Upper lobe of left lung (tissue), 6 donors: Measurements from ENCODE around the gene PACSIN1. TPM values are rescaled to one million over a fixed set of nuclear protein-coding genes. Genes with fewer than 3 reads are reported as not detected.

ENCODE experiments used
- ATAC-seq, 2 donors: fragments of 200-7000 bp; cut with Tn5 transposase; one replicate each; pipeline ENCODE4 v1.9.1; 2022; ENCODE audit warnings: mild to moderate bottlenecking in 2 of 2, moderate library complexity in 2 of 2; ENCODE audit not compliant: low FRiP score in 2 of 2
- DNase-seq, 2 donors: peaks; one replicate each; pipeline ENCODE4 v3.0.0-alpha.2; 2019 to 2020
- H3K27ac ChIP-seq, 4 donors: fragments of 200-600 bp; sonication (generic); one replicate each; pipeline ENCODE4 v1.5.1; 2016 to 2019
- H3K27me3 ChIP-seq, 4 donors: fragments of 200-600 bp; sonication (generic); one replicate each; pipeline ENCODE4 v1.5.1; 2017 to 2019
- H3K36me3 ChIP-seq, 4 donors: fragments of 200-600 bp; sonication (generic); one replicate each; pipeline ENCODE4 v1.5.1; 2016 to 2019
- H3K4me1 ChIP-seq, 4 donors: fragments of 200-600 bp; sonication (generic); one replicate each; pipeline ENCODE4 v1.5.1; 2018 to 2019
- H3K4me3 ChIP-seq, 4 donors: fragments of 200-600 bp; sonication (generic); one replicate each; pipeline ENCODE4 v1.5.1; 2017 to 2019; ENCODE audit warnings: mild to moderate bottlenecking in 2 of 4, moderate library complexity in 1 of 4
- H3K9me3 ChIP-seq, 4 donors: fragments of 200-600 bp; sonication (generic); one replicate each; pipeline ENCODE4 v1.5.1; 2018 to 2019
- CTCF ChIP-seq, 6 experiments: fragments of 450-650 bp in 4 of 6; fragments of 200-600 bp in 2 of 6; sonication (generic) in 2 of 6; IDR thresholded peaks; one replicate each; pipeline ENCODE4 v1.5.1; 2016 to 2019; ENCODE audit warnings: antibody characterized with exemption in 6 of 6
- EP300 ChIP-seq, 4 donors: sonication (generic); formaldehyde crosslinking; IDR thresholded peaks; one replicate each; pipeline ENCODE4 v1.5.1; 2017; ENCODE audit warnings: antibody characterized with exemption in 4 of 4, control low read depth in 2 of 4
- POLR2A ChIP-seq, 4 donors: fragments of 450-650 bp; IDR thresholded peaks; one replicate each; pipeline ENCODE4 v1.5.1; 2016 to 2017; ENCODE audit warnings: antibody characterized with exemption in 4 of 4, mild to moderate bottlenecking in 2 of 4
- POLR2AphosphoS5 ChIP-seq, 2 donors: sonication (generic); formaldehyde crosslinking; IDR thresholded peaks; one replicate each; pipeline ENCODE4 v1.5.1; 2017; ENCODE audit warnings: antibody characterized with exemption in 2 of 2
- WGBS, 2 donors: methylation state at CpG; one replicate each; pipeline ENCODE4 v1.1.5; 2017 to 2018; 5-methylcytosine and 5-hydroxymethylcytosine counted together
- total RNA-seq, 6 donors: library from RNA; depleted of rRNA in 4 of 6; stranded (reverse); fragments of >200 nt in 4 of 6; gene quantifications; one replicate each; pipeline versions ENCODE4 v1.1.0 to v1.2.1, GENCODE V29; 2016 to 2021
- donor health status: DM: no; HTN: no; CAD: no; lungs with moderate emphysema.
- donor health status: DM: no; HTN: yes; CAD: no; lungs with severe emphysema.

PACSIN1 gene
- total RNA-seq, 6 donors from 2014 or later = 0.06 to 3.0 (median 0.17) TPM; not detected in 3

GRCh38 chr6:34438705-34439104, 27.2 kb upstream of the PACSIN1 start:
- Histone ChIP-seq H3K27me3 (no peaks in the 10 kb centered on the region), H3K9me3 (no peaks in the 10 kb centered on the region), H3K4me1 (no peaks in the 10 kb centered on the region), H3K27ac (no peak overlapping the region), H3K36me3 (no peaks in the 10 kb centered on the region), H3K4me3 (no peak overlapping the region)
- ATAC-seq (no peak), DNase-seq (no peak)
- TF ChIP-seq CTCF (IDR thresholded peaks at IDR 0.05) = no peak
- no peak for TF ChIP-seq POLR2A (IDR thresholded peaks at IDR 0.05)
- TF ChIP-seq EP300 (IDR thresholded peaks at IDR 0.05) = no peak
- TF ChIP-seq POLR2AphosphoS5 (IDR thresholded peaks at IDR 0.05) = no peak
- 61 to 89% methylated on average over 4 of the region's 4 CpGs for WGBS, 2 donors

GRCh38 chr6:34439442-34439841, 26.4 kb upstream of the PACSIN1 start:
- TF ChIP-seq EP300 (IDR thresholded peaks at IDR 0.05) (no peak), CTCF (IDR thresholded peaks at IDR 0.05) (no peak), POLR2A (IDR thresholded peaks at IDR 0.05) (no peak), POLR2AphosphoS5 (IDR thresholded peaks at IDR 0.05) (no peak)
- H3K4me1 ChIP-seq = no peaks in the 10 kb centered on the region
- ATAC-seq (no peak), DNase-seq (no peak)
- H3K27ac ChIP-seq = no peak overlapping the region
- WGBS, 2 donors = 81 to 88% methylated on average over 3 of the region's 3 CpGs
- H3K4me3 ChIP-seq = no peak overlapping the region
- no peaks in the 10 kb centered on the region for H3K36me3 ChIP-seq
- H3K27me3 ChIP-seq = no peaks in the 10 kb centered on the region
- no peaks in the 10 kb centered on the region for H3K9me3 ChIP-seq

- Histone ChIP-seq H3K9me3 (no peaks in the 10 kb centered on the region), H3K27ac (no peak overlapping the region), H3K27me3 (no peaks in the 10 kb centered on the region), H3K4me3 (no peak overlapping the region), H3K36me3 (no peaks in the 10 kb centered on the region), H3K4me1 (no peaks in the 10 kb centered on the region)
- DNase-seq (no peak), ATAC-seq (no peak)
- WGBS, 2 donors = 51 to 58% methylated on average over 5 of the region's 5 CpGs
- TF ChIP-seq POLR2A (IDR thresholded peaks at IDR 0.05) (no peak), POLR2AphosphoS5 (IDR thresholded peaks at IDR 0.05) (no peak), CTCF (IDR thresholded peaks at IDR 0.05) (no peak), EP300 (IDR thresholded peaks at IDR 0.05) (no peak)
Measured at GRCh38 chr6:34441526-34441925, 24.4 kb upstream of the PACSIN1 start.

GRCh38 chr6:34445313-34445860, 20.5 kb upstream of the PACSIN1 start:
- H3K27ac ChIP-seq = no peak overlapping the region
- no peaks in the 10 kb centered on the region for H3K36me3 ChIP-seq
- no peaks in the 10 kb centered on the region for H3K4me1 ChIP-seq
- no peak for TF ChIP-seq POLR2AphosphoS5 (IDR thresholded peaks at IDR 0.05)
- no peak for TF ChIP-seq EP300 (IDR thresholded peaks at IDR 0.05)
- TF ChIP-seq CTCF (IDR thresholded peaks at IDR 0.05) = no peak
- no peak for TF ChIP-seq POLR2A (IDR thresholded peaks at IDR 0.05)
- no peak for ATAC-seq
- H3K9me3 ChIP-seq = no peaks in the 10 kb centered on the region
- H3K4me3 ChIP-seq = no peak overlapping the region
- 70 to 77% methylated on average over 4 of the region's 4 CpGs for WGBS, 2 donors
- no peak for DNase-seq
- H3K27me3 ChIP-seq = no peaks in the 10 kb centered on the region

- Histone ChIP-seq H3K4me3 (no peak overlapping the region), H3K36me3 (no peaks in the 10 kb centered on the region), H3K27me3 (no peaks in the 10 kb centered on the region), H3K9me3 (peaks cover 0 to 5% (median 0%) of the 10 kb centered on the region in 4 donors), H3K27ac (no peak overlapping the region), H3K4me1 (no peaks in the 10 kb centered on the region)
- DNase-seq (no peak), ATAC-seq (no peak)
- TF ChIP-seq POLR2AphosphoS5 (IDR thresholded peaks at IDR 0.05) (no peak), EP300 (IDR thresholded peaks at IDR 0.05) (no peak), CTCF (IDR thresholded peaks at IDR 0.05) (no peak), POLR2A (IDR thresholded peaks at IDR 0.05) (no peak)
- 75 to 80% methylated on average over 7 of the region's 7 CpGs for WGBS, 2 donors
Measured at GRCh38 chr6:34447386-34447785, 18.5 kb upstream of the PACSIN1 start.
